Neuronal stem cell (in vitro differentiated cells): ENCODE results near the gene KSR2.

Source experiments
- DNase-seq: peaks from one replicate; pipeline ENCODE4 v3.0.0-alpha.2; 2013; ENCODE audit warnings: low spot score
- H2AFZ ChIP-seq: one replicate; pipeline ENCODE4 v1.6.1; 2013; ENCODE audit warnings: mild to moderate bottlenecking, low read length, inconsistent platforms
- H2AK5ac ChIP-seq: 2 replicates; pipeline ENCODE4 v1.6.1; 2013; ENCODE audit warnings: low read depth, mild to moderate bottlenecking, inconsistent platforms, low read length, moderate library complexity, mixed read lengths
- H2BK120ac ChIP-seq: 2 replicates; pipeline ENCODE4 v1.6.1; 2013; ENCODE audit warnings: low read depth, mild to moderate bottlenecking, inconsistent platforms, low read length, moderate library complexity, mixed read lengths
- H2BK12ac ChIP-seq: one replicate; pipeline ENCODE4 v1.6.1; 2013; ENCODE audit warnings: low read length, inconsistent platforms
- H2BK15ac ChIP-seq: 2 replicates; pipeline ENCODE4 v1.6.1; 2013; ENCODE audit warnings: mild to moderate bottlenecking, low read length, inconsistent platforms, mixed read lengths
- H2BK5ac ChIP-seq: one replicate; pipeline ENCODE4 v1.6.1; 2013; ENCODE audit warnings: inconsistent platforms, mild to moderate bottlenecking, low read length, moderate library complexity
- H3K14ac ChIP-seq: one replicate; pipeline ENCODE4 v1.6.1; 2013; ENCODE audit warnings: low read length, inconsistent platforms
- H3K18ac ChIP-seq: 2 replicates; pipeline ENCODE4 v1.6.1; 2013; ENCODE audit warnings: low read length, inconsistent platforms
- H3K23ac ChIP-seq: 2 replicates; pipeline ENCODE4 v1.6.1; 2013; ENCODE audit warnings: low read depth, mild to moderate bottlenecking, mixed read lengths, low read length, inconsistent platforms; ENCODE audit not compliant: poor library complexity
- H3K27ac ChIP-seq: replicated peaks from 3 replicates; pipeline ENCODE4 v1.5.1; 2013; ENCODE audit warnings: low read length, inconsistent platforms
- H3K27me3 ChIP-seq, 3 experiments: 2 replicates each; pipeline ENCODE4 v1.6.1; 2013; ENCODE audit warnings: low read length in 3 of 3, mild to moderate bottlenecking in 2 of 3, inconsistent platforms in 1 of 3, low read depth in 1 of 3, mixed read lengths in 1 of 3, moderate library complexity in 1 of 3; ENCODE audit not compliant: control insufficient read depth in 3 of 3, insufficient read depth in 3 of 3
- H3K36me3 ChIP-seq, 2 donors: replicated peaks in 1 of 2; 2 replicates each; pipeline ENCODE4 v1.6.1; 2013; ENCODE audit warnings: low read length in 2 of 2; ENCODE audit not compliant: control insufficient read depth in 2 of 2, insufficient read depth in 2 of 2
- H3K4ac ChIP-seq: 2 replicates; pipeline ENCODE4 v1.6.1; 2013; ENCODE audit warnings: inconsistent platforms, mild to moderate bottlenecking, low read length, moderate library complexity
- H3K4me1 ChIP-seq, 2 donors: 1 replicate in 1 of 2; 2 replicates in 1 of 2; pipeline ENCODE4 v1.6.1; 2013; ENCODE audit warnings: low read length in 2 of 2, low read depth in 1 of 2; ENCODE audit not compliant: control insufficient read depth in 2 of 2, insufficient read depth in 1 of 2
- H3K4me2 ChIP-seq: one replicate; pipeline ENCODE4 v1.6.1; 2013; ENCODE audit warnings: mild to moderate bottlenecking, low read length, inconsistent platforms; ENCODE audit not compliant: insufficient read depth, poor library complexity, severe bottlenecking
- H3K4me3 ChIP-seq, 2 donors: 2 replicates each; pipeline ENCODE4 v1.5.1; 2013; ENCODE audit warnings: low read length in 2 of 2, mild to moderate bottlenecking in 2 of 2, inconsistent platforms in 1 of 2, moderate library complexity in 1 of 2
- H3K79me1 ChIP-seq: one replicate; pipeline ENCODE4 v1.6.1; 2013; ENCODE audit warnings: low read depth, mild to moderate bottlenecking, inconsistent platforms, low read length, moderate library complexity
- H3K9ac ChIP-seq: one replicate; pipeline ENCODE4 v1.6.1; 2013; ENCODE audit warnings: mild to moderate bottlenecking, low read depth, low read length, inconsistent platforms; ENCODE audit not compliant: poor library complexity
- H3K9me3 ChIP-seq, 2 donors: replicated peaks in 1 of 2; 2 replicates each; pipeline versions ENCODE3 to v1.6.1; 2013; ENCODE audit warnings: low read length in 2 of 2, mild to moderate bottlenecking in 2 of 2, inconsistent platforms in 1 of 2, low read depth in 1 of 2, mixed read lengths in 1 of 2, moderate library complexity in 1 of 2; ENCODE audit not compliant: control insufficient read depth in 2 of 2, insufficient read depth in 1 of 2
- H4K8ac ChIP-seq: one replicate; pipeline ENCODE4 v1.6.1; 2013; ENCODE audit warnings: low read depth, mild to moderate bottlenecking, inconsistent platforms, low read length, moderate library complexity
- H4K91ac ChIP-seq: one replicate; pipeline ENCODE4 v1.6.1; 2013; ENCODE audit warnings: low read length, low read depth, mild to moderate bottlenecking, inconsistent platforms; ENCODE audit not compliant: poor library complexity
- WGBS, 2 donors: extraction: QIAGEN DNeasy Blood & Tissue Kit; methylation state at CpG; one replicate each; pipeline ENCODE4 v1.1.7; 2013; ENCODE audit warnings: missing lambda C conversion rate in 2 of 2, mixed read lengths in 1 of 2; ENCODE audit not compliant: insufficient read length in 2 of 2, insufficient replicate concordance in 1 of 2; ENCODE audit errors: extremely low coverage in 2 of 2; 5-methylcytosine and 5-hydroxymethylcytosine counted together

Gene KSR2

GRCh38 chr12:117437516-117438255, 531.1 kb downstream of the KSR2 start:
- Histone ChIP-seq H2BK12ac (no peak overlapping the region), H3K4me2 (no peak overlapping the region), H2BK120ac (no peak overlapping the region), H3K79me1 (no peaks in the 10 kb centered on the region), H3K9ac (no peak overlapping the region), H3K4ac (no peak overlapping the region), H3K36me3 (no peaks in the 10 kb centered on the region), H2BK5ac (no peak overlapping the region), H4K91ac (no peak overlapping the region), H3K9me3 (peaks cover 0 to 3% of the 10 kb centered on the region in 2 donors), H3K14ac (no peak overlapping the region), H2AK5ac (no peak overlapping the region), H3K23ac (no peak overlapping the region), H3K27me3 (no peaks in the 10 kb centered on the region), H3K4me1 (peaks cover 0 to 3% of the 10 kb centered on the region in 2 donors), H4K8ac (no peak overlapping the region), H3K27ac (no peak overlapping the region), H3K18ac (no peak overlapping the region), H2BK15ac (no peak overlapping the region), H3K4me3 (no peak overlapping the region), H2AFZ (no peak overlapping the region)
- no CpG with 5 or more reads among the region's 11 CpGs for WGBS, 2 donors
- no peak for DNase-seq

- no peaks in the 10 kb centered on the region for H3K36me3 ChIP-seq
- no peak overlapping the region for H2AK5ac ChIP-seq
- H3K4me2 ChIP-seq, result no peak overlapping the region
- no peak overlapping the region for H2BK12ac ChIP-seq
- no peak overlapping the region for H2BK15ac ChIP-seq
- H3K27me3 ChIP-seq, result no peaks in the 10 kb centered on the region
- no peak overlapping the region for H4K91ac ChIP-seq
- H3K18ac ChIP-seq, result no peak overlapping the region
- H4K8ac ChIP-seq, result no peak overlapping the region
- peak overlapping the region in 1 of 2 donors; percentile 48 for H3K4me3 ChIP-seq
- peak overlapping the region; percentile 71 for H3K9ac ChIP-seq
- no peak overlapping the region for H2BK5ac ChIP-seq
- no peak for DNase-seq
- H3K14ac ChIP-seq, result no peak overlapping the region
- WGBS, 2 donors, result 100% methylated on average over 1 to 3 of the region's 3 CpGs
- H2BK120ac ChIP-seq, result no peak overlapping the region
- no peak overlapping the region for H2AFZ ChIP-seq
- no peaks in the 10 kb centered on the region for H3K79me1 ChIP-seq
- no peak overlapping the region for H3K4ac ChIP-seq
- no peaks in the 10 kb centered on the region for H3K4me1 ChIP-seq
- peaks cover 0 to 8% of the 10 kb centered on the region in 2 donors for H3K9me3 ChIP-seq
- H3K23ac ChIP-seq, result no peak overlapping the region
- H3K27ac ChIP-seq, result no peak overlapping the region
Measured at GRCh38 chr12:117433878-117434277, 534.9 kb downstream of the KSR2 start.

GRCh38 chr12:117430246-117430645, 538.5 kb downstream of the KSR2 start:
- Histone ChIP-seq H2BK5ac (no peak overlapping the region), H2AK5ac (no peak overlapping the region), H4K91ac (no peak overlapping the region), H3K18ac (no peak overlapping the region), H2BK12ac (no peak overlapping the region), H3K27ac (no peak overlapping the region), H2BK120ac (no peak overlapping the region), H2BK15ac (no peak overlapping the region), H3K36me3 (no peaks in the 10 kb centered on the region), H3K4ac (no peak overlapping the region), H2AFZ (no peak overlapping the region), H3K14ac (no peak overlapping the region), H3K23ac (no peak overlapping the region), H3K4me2 (no peak overlapping the region), H4K8ac (no peak overlapping the region), H3K27me3 (no peaks in the 10 kb centered on the region), H3K9ac (no peak overlapping the region), H3K79me1 (no peaks in the 10 kb centered on the region), H3K4me1 (no peaks in the 10 kb centered on the region), H3K4me3 (no peak overlapping the region), H3K9me3 (peaks cover 0 to 8% of the 10 kb centered on the region in 2 donors)
- 100% methylated on average over 1 of the region's 6 CpGs; no CpG with 5 or more reads in 1 of the 2 donors for WGBS, 2 donors
- no peak for DNase-seq

- H3K27ac ChIP-seq, result no peak overlapping the region
- H2BK120ac ChIP-seq, result no peak overlapping the region
- H3K9me3 ChIP-seq, result peaks cover 0 to 4% of the 10 kb centered on the region in 2 donors
- no peak overlapping the region for H4K91ac ChIP-seq
- no peak overlapping the region for H2BK5ac ChIP-seq
- no peak overlapping the region for H2BK15ac ChIP-seq
- H2AK5ac ChIP-seq, result no peak overlapping the region
- no peak overlapping the region for H4K8ac ChIP-seq
- no peak overlapping the region for H3K4me2 ChIP-seq
- no peak overlapping the region for H3K18ac ChIP-seq
- H3K4me3 ChIP-seq, result no peak overlapping the region
- WGBS, 2 donors, result no CpG with 5 or more reads among the region's 3 CpGs
- no peaks in the 10 kb centered on the region for H3K4me1 ChIP-seq
- H2BK12ac ChIP-seq, result no peak overlapping the region
- no peaks in the 10 kb centered on the region for H3K27me3 ChIP-seq
- H3K23ac ChIP-seq, result no peak overlapping the region
- no peak overlapping the region for H2AFZ ChIP-seq
- no peak overlapping the region for H3K4ac ChIP-seq
- H3K36me3 ChIP-seq, result no peaks in the 10 kb centered on the region
- H3K79me1 ChIP-seq, result no peaks in the 10 kb centered on the region
- no peak for DNase-seq
- no peak overlapping the region for H3K9ac ChIP-seq
- H3K14ac ChIP-seq, result no peak overlapping the region
Measured at GRCh38 chr12:117427211-117427610, 541.6 kb downstream of the KSR2 start.
